H1 (cell line): ENCODE results near the gene VWF. TPM values are rescaled to one million over a fixed set of nuclear protein-coding genes. Genes with fewer than 3 reads are reported as not detected.

ENCODE experiments used
- CTCF ChIA-PET: fragments of 300-600 bp; sonication (Branson Sonifier 250); formaldehyde crosslinking; loops from one replicate; lab custom pipeline; 2021; ENCODE audit not compliant: partially characterized antibody; lab: Charles Lee
- POLR2A ChIA-PET: fragments of 300-600 bp; sonication (Branson Sonifier 250); formaldehyde crosslinking; loops from one replicate; lab custom pipeline; 2021; ENCODE audit warnings: inconsistent platforms; ENCODE audit not compliant: partially characterized antibody; lab: Charles Lee
- DNase-seq, 2 experiments: peaks; one replicate each; pipeline versions ENCODE4 v3.0.0 to v3.0.0-alpha.2; 2010 to 2022; ENCODE audit warnings: low spot score in 2 of 2, low read depth in 1 of 2, mixed read lengths in 1 of 2
- FAIRE-seq: peaks from 2 replicates; lab custom pipeline; 2011; peaks lifted over from hg19 to GRCh38; lab: Jason Lieb, UNC
- H2AFZ ChIP-seq: 2 replicates; pipeline ENCODE4 v1.8.1; 2012; ENCODE audit warnings: low read length, inconsistent platforms
- H2AK5ac ChIP-seq: 2 replicates; pipeline ENCODE4 v1.6.1; 2013; ENCODE audit warnings: low read depth, low read length
- H2BK120ac ChIP-seq: replicated peaks from 2 replicates; pipeline ENCODE3; 2013; ENCODE audit warnings: low read depth, low read length, inconsistent platforms
- H2BK12ac ChIP-seq: 2 replicates; pipeline ENCODE4 v1.6.1; 2013; ENCODE audit warnings: low read depth, low read length
- H2BK15ac ChIP-seq: 2 replicates; pipeline ENCODE4 v1.6.1; 2013; ENCODE audit warnings: low read length
- H2BK20ac ChIP-seq: 2 replicates; pipeline ENCODE4 v1.6.1; 2013; ENCODE audit warnings: low read length
- H2BK5ac ChIP-seq: 2 replicates; pipeline ENCODE4 v1.6.1; 2013; ENCODE audit warnings: low read depth, low read length
- H3K14ac ChIP-seq: 2 replicates; pipeline ENCODE4 v1.6.1; 2013; ENCODE audit warnings: inconsistent platforms; ENCODE audit not compliant: insufficient read length
- H3K18ac ChIP-seq: 2 replicates; pipeline ENCODE4 v1.6.1; 2013; ENCODE audit warnings: low read length; ENCODE audit errors: extremely low read depth
- H3K23ac ChIP-seq: 2 replicates; pipeline ENCODE4 v1.6.1; 2013; ENCODE audit warnings: inconsistent platforms; ENCODE audit not compliant: insufficient read length
- H3K23me2 ChIP-seq: 2 replicates; pipeline ENCODE4 v1.6.1; 2013; ENCODE audit warnings: low read depth, low read length
- H3K27ac ChIP-seq: 2 replicates; pipeline ENCODE4 v1.6.1; 2011; ENCODE audit warnings: low read depth, low read length, inconsistent platforms
- H3K27me3 ChIP-seq, 4 experiments: replicated peaks in 1 of 4; 1 replicate in 1 of 4; 2 replicates in 3 of 4; pipeline versions ENCODE4 v1.6.1 to v1.8.1; 2011 to 2013; ENCODE audit warnings: low read length in 3 of 4, mild to moderate bottlenecking in 3 of 4, inconsistent platforms in 2 of 4, mixed read lengths in 2 of 4, moderate library complexity in 1 of 4; ENCODE audit not compliant: control insufficient read depth in 3 of 4, insufficient read depth in 3 of 4; ENCODE audit errors: extremely low read depth in 1 of 4
- H3K36me3 ChIP-seq, 4 experiments: 2 replicates each; pipeline versions ENCODE4 v1.6.1 to v1.8.1; 2011 to 2013; ENCODE audit warnings: mild to moderate bottlenecking in 4 of 4, low read length in 3 of 4, moderate library complexity in 2 of 4, control low read depth in 1 of 4, inconsistent platforms in 1 of 4; ENCODE audit not compliant: insufficient read depth in 4 of 4, control insufficient read depth in 2 of 4
- H3K4ac ChIP-seq: replicated peaks from 2 replicates; pipeline ENCODE3; 2013; ENCODE audit warnings: low read length, low read depth, mixed read lengths, inconsistent platforms; ENCODE audit not compliant: insufficient read length
- H3K4me1 ChIP-seq, 4 experiments: replicated peaks in 1 of 4; 1 replicate in 1 of 4; 2 replicates in 3 of 4; pipeline versions ENCODE4 v1.6.1 to v1.8.1; 2011 to 2013; ENCODE audit warnings: low read length in 3 of 4, inconsistent platforms in 2 of 4, mixed read lengths in 1 of 4; ENCODE audit not compliant: insufficient read depth in 4 of 4, control insufficient read depth in 3 of 4
- H3K4me2 ChIP-seq, 2 experiments: 2 replicates each; pipeline versions ENCODE4 v1.6.1 to v1.8.1; 2011 to 2013; ENCODE audit warnings: low read depth in 2 of 2, low read length in 2 of 2, control low read depth in 1 of 2, inconsistent platforms in 1 of 2, mild to moderate bottlenecking in 1 of 2; ENCODE audit not compliant: insufficient read depth in 1 of 2
- H3K4me3 ChIP-seq, 4 experiments: fragments of 200-600, 300-600 bp in 1 of 4; sonication (generic), shearing (Covaris generic), sonication (Bioruptor Twin) in 1 of 4; 2 replicates each; pipeline versions ENCODE4 v1.5.1 to v1.8.1; 2011 to 2016; ENCODE audit warnings: low read length in 4 of 4, low read depth in 3 of 4, control low read depth in 2 of 4, inconsistent platforms in 2 of 4, mild to moderate bottlenecking in 2 of 4, mixed read lengths in 1 of 4, moderate library complexity in 1 of 4; ENCODE audit not compliant: insufficient read depth in 2 of 4; ENCODE audit errors: extremely low read depth in 1 of 4
- H3K56ac ChIP-seq: replicated peaks from 2 replicates; pipeline ENCODE3; 2013; ENCODE audit warnings: low read depth, mild to moderate bottlenecking, mixed read lengths, low read length, inconsistent platforms; ENCODE audit not compliant: insufficient read length
- H3K79me1 ChIP-seq: 2 replicates; pipeline ENCODE4 v1.6.1; 2013; ENCODE audit warnings: low read depth, low read length, control low read depth
- H3K79me2 ChIP-seq, 2 experiments: 2 replicates each; pipeline versions ENCODE4 v1.6.1 to v1.8.1; 2012 to 2013; ENCODE audit warnings: low read length in 2 of 2, mild to moderate bottlenecking in 2 of 2, inconsistent platforms in 1 of 2; ENCODE audit not compliant: insufficient read depth in 2 of 2, control insufficient read depth in 1 of 2
- H3K9ac ChIP-seq, 4 experiments: replicated peaks in 1 of 4; 1 replicate in 1 of 4; 2 replicates in 3 of 4; pipeline versions ENCODE4 v1.6.1 to v1.8.1; 2011 to 2013; ENCODE audit warnings: low read depth in 3 of 4, low read length in 3 of 4, control low read depth in 2 of 4, mild to moderate bottlenecking in 2 of 4, moderate library complexity in 2 of 4, inconsistent platforms in 1 of 4; ENCODE audit errors: extremely low read depth in 1 of 4
- H3K9me3 ChIP-seq, 2 experiments: 2 replicates each; pipeline versions ENCODE4 v1.6.1 to v1.8.1; 2012 to 2013; ENCODE audit warnings: mild to moderate bottlenecking in 2 of 2, moderate library complexity in 2 of 2, control low read depth in 1 of 2, inconsistent platforms in 1 of 2, low read depth in 1 of 2, low read length in 1 of 2, mixed read lengths in 1 of 2; ENCODE audit not compliant: insufficient read depth in 2 of 2
- H4K20me1 ChIP-seq, 2 experiments: replicated peaks in 1 of 2; 2 replicates each; pipeline versions ENCODE3 to v1.8.1; 2011 to 2013; ENCODE audit warnings: inconsistent platforms in 2 of 2, low read length in 2 of 2, mild to moderate bottlenecking in 1 of 2; ENCODE audit not compliant: insufficient read depth in 2 of 2, control insufficient read depth in 1 of 2
- H4K5ac ChIP-seq: 2 replicates; pipeline ENCODE4 v1.6.1; 2013; ENCODE audit warnings: low read length, low read depth, mixed read lengths, inconsistent platforms; ENCODE audit not compliant: insufficient read length
- H4K8ac ChIP-seq: 2 replicates; pipeline ENCODE4 v1.8.0; 2013; ENCODE audit warnings: mild to moderate bottlenecking, moderate library complexity, low read length, inconsistent platforms; ENCODE audit not compliant: insufficient read depth; ENCODE audit errors: extremely low read depth
- H4K91ac ChIP-seq: replicated peaks from 2 replicates; pipeline ENCODE3; 2013; ENCODE audit warnings: low read length, mixed read lengths, inconsistent platforms; ENCODE audit not compliant: insufficient read length
- BCL11A ChIP-seq, 2 experiments: IDR thresholded peaks; one replicate each; pipeline ENCODE4 v1.6.1; 2011; ENCODE audit warnings: low read depth in 2 of 2, low read length in 2 of 2, mild to moderate bottlenecking in 2 of 2
- EP300 ChIP-seq, 2 experiments: IDR thresholded peaks; 1 replicate in 1 of 2; 2 replicates in 1 of 2; pipeline ENCODE4 v1.6.1; 2011 to 2012; ENCODE audit warnings: low read depth in 2 of 2, low read length in 2 of 2, mild to moderate bottlenecking in 2 of 2, borderline replicate concordance in 1 of 2, inconsistent platforms in 1 of 2, moderate library complexity in 1 of 2
- PHF8 ChIP-seq: fragments of 200-600 bp; sonication (generic); conservative IDR thresholded peaks from 2 replicates; pipeline ENCODE4 v1.7.1; 2012; ENCODE audit warnings: low read depth, mild to moderate bottlenecking, inconsistent platforms, low read length, moderate library complexity
- POLR2A ChIP-seq, 2 experiments: IDR thresholded peaks; 1 replicate in 1 of 2; 2 replicates in 1 of 2; pipeline ENCODE4 v1.6.1; 2011; ENCODE audit warnings: low read depth in 2 of 2, low read length in 2 of 2, mild to moderate bottlenecking in 2 of 2; ENCODE audit errors: control extremely low read depth in 1 of 2
- POU5F1 ChIP-seq: IDR thresholded peaks from 2 replicates; pipeline ENCODE4 v1.6.1; 2011; ENCODE audit warnings: low read depth, mild to moderate bottlenecking, low read length, moderate library complexity
- RAD21 ChIP-seq, 2 experiments: IDR thresholded peaks in 1 of 2; conservative IDR thresholded peaks in 1 of 2; 2 replicates each; pipeline ENCODE4 v1.6.1; 2011; ENCODE audit warnings: low read depth in 2 of 2, low read length in 2 of 2, improper control_type of control experiment in 1 of 2, inconsistent platforms in 1 of 2, mild to moderate bottlenecking in 1 of 2, moderate library complexity in 1 of 2
- RBBP5 ChIP-seq: IDR thresholded peaks from 2 replicates; pipeline ENCODE4 v1.7.1; 2012; ENCODE audit warnings: low read depth, mild to moderate bottlenecking, inconsistent platforms, low read length, moderate library complexity, borderline replicate concordance
- SUZ12 ChIP-seq: fragments of 200-600 bp; sonication (generic); IDR thresholded peaks from 2 replicates; pipeline ENCODE4 v1.6.1; 2012; ENCODE audit warnings: mild to moderate bottlenecking, inconsistent platforms, low read length, moderate library complexity, mixed read lengths
- TAF1 ChIP-seq: IDR thresholded peaks from 2 replicates; pipeline ENCODE4 v1.6.1; 2011; ENCODE audit warnings: mild to moderate bottlenecking, low read depth, low read length
- WGBS, 2 experiments: shearing (Covaris generic) in 1 of 2; methylation state at CpG; one replicate each; pipeline versions ENCODE4 v1.1.6 to v1.1.7; 2013 to 2015; ENCODE audit warnings: low lambda C conversion rate in 2 of 2, mixed read lengths in 2 of 2, inconsistent platforms in 1 of 2, low coverage in 1 of 2, missing lambda C conversion rate in 1 of 2; ENCODE audit not compliant: insufficient replicate concordance in 2 of 2, insufficient coverage in 1 of 2, insufficient read length in 1 of 2; ENCODE audit errors: extremely low coverage in 1 of 2, missing lambda C conversion rate in 1 of 2; 5-methylcytosine and 5-hydroxymethylcytosine counted together
- polyA plus RNA-seq, 7 experiments: library from polyadenylated mRNA; depleted of rRNA in 3 of 7; stranded (reverse) in 5 of 7; unstranded in 2 of 7; fragments of >200 nt in 5 of 7; fragments of 200-250 nt in 2 of 7; gene quantifications; 1 replicate in 5 of 7; 2 replicates in 1 of 7; 4 replicates in 1 of 7; pipeline versions ENCODE4 v1.2.1 to v1.2.3, GENCODE V29; 2011 to 2013; ENCODE audit warnings: missing spikeins in 2 of 7, mixed read lengths in 2 of 7
- total RNA-seq: library from RNA; stranded (reverse); fragmentation: NEBNext Ultra II Directional; extraction: Animal tissue kit (Norgen Biotek cat#: 25700); gene quantifications from 2 replicates; pipeline ENCODE4 v1.2.1, GENCODE V29; 2021
- TF ChIP-seq, protein P1 (sequence below), 3 experiments: IDR thresholded peaks; 1 replicate in 2 of 3; 2 replicates in 1 of 3; pipeline versions ENCODE4 v1.5.1 to v1.6.1; 2011; ENCODE audit warnings: low read length in 3 of 3, mild to moderate bottlenecking in 3 of 3, inconsistent platforms in 2 of 3, low read depth in 1 of 3, moderate library complexity in 1 of 3; ENCODE audit not compliant: insufficient read depth in 1 of 3; ENCODE audit errors: control extremely low read depth in 1 of 3

The VWF gene
- total and polyA plus RNA-seq, 2 of the 8 experiments (the other 6 are each of a cell fraction or from before 2014, with no cell fraction given), result 0.39 to 0.60 TPM

DNA sequence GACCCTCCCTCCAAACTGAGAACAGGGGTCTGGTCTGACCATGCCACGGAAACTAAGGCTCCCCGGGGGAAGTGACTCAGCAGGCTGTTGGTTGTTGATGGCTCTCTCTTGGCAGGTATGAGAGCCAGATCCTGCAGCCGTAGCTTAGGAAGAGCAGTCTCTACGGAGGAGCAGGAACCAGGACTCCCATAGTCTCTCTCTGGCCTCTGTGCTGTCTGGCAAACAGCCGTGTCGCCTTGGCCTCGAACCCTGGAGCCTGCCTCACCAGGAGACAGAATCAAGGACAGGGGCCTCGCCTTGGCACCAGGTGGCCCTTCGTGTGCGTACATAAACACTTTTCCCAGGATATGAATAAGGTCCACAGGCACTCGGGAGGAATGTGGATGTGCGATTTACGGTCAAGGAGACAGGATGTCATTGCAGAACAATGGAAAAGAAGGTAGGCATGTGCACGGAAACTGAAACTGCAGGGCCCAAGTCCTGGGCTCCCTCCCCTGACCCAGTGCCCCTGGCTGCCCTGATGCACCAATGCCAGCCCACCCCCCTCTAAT is 7.9 kb downstream of the VWF start:
- H3K36me3 ChIP-seq, result no peaks in the 10 kb centered on the region
- H4K8ac ChIP-seq, result no peak overlapping the region
- no peak overlapping the region for H2BK120ac ChIP-seq
- H2AK5ac ChIP-seq, result no peak overlapping the region
- H3K4me3 ChIP-seq, result no peak overlapping the region
- H2AFZ ChIP-seq, result peak overlapping the region; percentile 78; the same call in 1 of the 2 replicates
- POLR2A ChIA-PET, result interaction anchor here (0.6 kb wide), 2 partner anchors 292 to 317 kb away, joined by 3 to 4 read pairs; no protein-coding TSS in a partner anchor
- H3K27me3 ChIP-seq, result no peaks in the 10 kb centered on the region
- no peaks in the 10 kb centered on the region for H3K9me3 ChIP-seq
- H3K9ac ChIP-seq, result no peak overlapping the region
- H2BK20ac ChIP-seq, result no peak overlapping the region
- H3K4me1 ChIP-seq, result no peaks in the 10 kb centered on the region
- H4K20me1 ChIP-seq, result no peaks in the 10 kb centered on the region
- H3K4me2 ChIP-seq, result no peak overlapping the region
- H3K14ac ChIP-seq, result no peak overlapping the region
- 85% methylated on average over 14 of the region's 14 CpGs; no CpG with 5 or more reads in 1 of the 2 experiments for WGBS, 2 experiments
- no peak overlapping the region for H3K56ac ChIP-seq
- no peak overlapping the region for H2BK5ac ChIP-seq
- CTCF ChIA-PET, result interaction anchor here (1.0 kb wide), 2 partner anchors 57 to 168 kb away, joined by 3 read pairs; no protein-coding TSS in a partner anchor
- H3K79me1 ChIP-seq, result no peaks in the 10 kb centered on the region
- no peak for DNase-seq
- no peak overlapping the region for H3K4ac ChIP-seq
- no peak overlapping the region for H3K23ac ChIP-seq
- no peak overlapping the region for H4K5ac ChIP-seq
- no peaks in the 10 kb centered on the region for H3K23me2 ChIP-seq
- no peak overlapping the region for H3K27ac ChIP-seq
- FAIRE-seq, result no peak
- H3K18ac ChIP-seq, result no peak overlapping the region
- peak overlapping the region; percentile 30; the same call in 1 of the 2 replicates for H2BK12ac ChIP-seq
- H4K91ac ChIP-seq, result no peak overlapping the region
- no peak overlapping the region for H2BK15ac ChIP-seq
- H3K79me2 ChIP-seq, result no peaks in the 10 kb centered on the region
- no peak for TF ChIP-seq PHF8
- no peak for TF ChIP-seq RBBP5
- TF ChIP-seq POLR2A (IDR thresholded peaks at IDR 0.05; ENCODE audit: control extremely low read depth in 1 of 2, low read depth in 2 of 2, low read length in 2 of 2), result no peak
- no peak for TF ChIP-seq EP300 (IDR thresholded peaks at IDR 0.05; ENCODE audit: borderline replicate concordance in 1 of 2, low read depth in 2 of 2, low read length in 2 of 2)
- TF ChIP-seq BCL11A (IDR thresholded peaks at IDR 0.05; ENCODE audit: low read depth in 2 of 2, low read length in 2 of 2), result no peak
- no peak for TF ChIP-seq RAD21 (IDR thresholded peaks at IDR 0.05 in 1 of 2, conservative IDR thresholded peaks at IDR 0.05 in 1 of 2; ENCODE audit: low read depth in 2 of 2, low read length in 2 of 2)
- TF ChIP-seq POU5F1, result no peak
- no peak for TF ChIP-seq TAF1
- TF ChIP-seq, protein P1, sequence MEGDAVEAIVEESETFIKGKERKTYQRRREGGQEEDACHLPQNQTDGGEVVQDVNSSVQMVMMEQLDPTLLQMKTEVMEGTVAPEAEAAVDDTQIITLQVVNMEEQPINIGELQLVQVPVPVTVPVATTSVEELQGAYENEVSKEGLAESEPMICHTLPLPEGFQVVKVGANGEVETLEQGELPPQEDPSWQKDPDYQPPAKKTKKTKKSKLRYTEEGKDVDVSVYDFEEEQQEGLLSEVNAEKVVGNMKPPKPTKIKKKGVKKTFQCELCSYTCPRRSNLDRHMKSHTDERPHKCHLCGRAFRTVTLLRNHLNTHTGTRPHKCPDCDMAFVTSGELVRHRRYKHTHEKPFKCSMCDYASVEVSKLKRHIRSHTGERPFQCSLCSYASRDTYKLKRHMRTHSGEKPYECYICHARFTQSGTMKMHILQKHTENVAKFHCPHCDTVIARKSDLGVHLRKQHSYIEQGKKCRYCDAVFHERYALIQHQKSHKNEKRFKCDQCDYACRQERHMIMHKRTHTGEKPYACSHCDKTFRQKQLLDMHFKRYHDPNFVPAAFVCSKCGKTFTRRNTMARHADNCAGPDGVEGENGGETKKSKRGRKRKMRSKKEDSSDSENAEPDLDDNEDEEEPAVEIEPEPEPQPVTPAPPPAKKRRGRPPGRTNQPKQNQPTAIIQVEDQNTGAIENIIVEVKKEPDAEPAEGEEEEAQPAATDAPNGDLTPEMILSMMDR (IDR thresholded peaks at IDR 0.05; ENCODE audit: control extremely low read depth in 1 of 3, insufficient read depth in 1 of 3, low read depth in 1 of 3, low read length in 3 of 3), result no peak
- no peak for TF ChIP-seq SUZ12
